ENCODE data around the gene PHF21A. TPM values are rescaled to one million over a fixed set of nuclear protein-coding genes. Genes with fewer than 3 reads are reported as not detected.

Gene PHF21A
- total RNA-seq, 4 donors from 2014 or later: 30.4 to 58.5 (median 49.4) TPM

DNA sequence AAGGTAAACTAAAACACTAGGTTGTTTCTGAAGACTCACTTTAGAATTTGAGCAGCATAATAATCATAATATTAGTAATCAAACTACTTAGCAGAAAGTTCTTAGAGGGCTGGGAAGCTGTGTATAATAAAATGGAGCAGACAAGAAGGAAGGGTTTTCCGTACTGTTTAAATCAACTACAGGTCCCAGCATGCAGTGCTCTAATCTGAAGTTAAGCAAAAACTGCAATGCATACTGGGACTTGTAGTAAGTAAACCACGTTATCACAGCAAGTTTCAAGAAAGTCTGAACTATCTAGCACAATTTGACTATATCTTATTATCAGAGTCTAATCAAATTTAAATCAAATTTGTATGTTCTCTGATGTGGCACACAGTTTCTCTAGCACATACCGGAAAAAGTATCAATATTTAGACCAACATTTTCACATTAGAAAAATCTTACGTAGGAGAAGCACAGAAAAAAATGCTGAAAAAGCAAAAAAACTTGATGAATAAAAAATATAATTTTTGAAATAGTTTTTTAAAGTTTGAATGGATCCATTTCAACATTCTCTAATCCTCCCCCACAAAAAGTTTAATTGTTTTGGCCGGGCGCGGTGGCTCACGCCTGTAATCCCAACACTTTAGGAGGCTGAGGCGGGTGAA lies 8.2 kb downstream of the PHF21A start:
- no peaks in the 10 kb centered on the region for H3K27me3 ChIP-seq
- TF ChIP-seq POLR2A (IDR thresholded peaks at IDR 0.05): no peak
- TF ChIP-seq, protein P1, sequence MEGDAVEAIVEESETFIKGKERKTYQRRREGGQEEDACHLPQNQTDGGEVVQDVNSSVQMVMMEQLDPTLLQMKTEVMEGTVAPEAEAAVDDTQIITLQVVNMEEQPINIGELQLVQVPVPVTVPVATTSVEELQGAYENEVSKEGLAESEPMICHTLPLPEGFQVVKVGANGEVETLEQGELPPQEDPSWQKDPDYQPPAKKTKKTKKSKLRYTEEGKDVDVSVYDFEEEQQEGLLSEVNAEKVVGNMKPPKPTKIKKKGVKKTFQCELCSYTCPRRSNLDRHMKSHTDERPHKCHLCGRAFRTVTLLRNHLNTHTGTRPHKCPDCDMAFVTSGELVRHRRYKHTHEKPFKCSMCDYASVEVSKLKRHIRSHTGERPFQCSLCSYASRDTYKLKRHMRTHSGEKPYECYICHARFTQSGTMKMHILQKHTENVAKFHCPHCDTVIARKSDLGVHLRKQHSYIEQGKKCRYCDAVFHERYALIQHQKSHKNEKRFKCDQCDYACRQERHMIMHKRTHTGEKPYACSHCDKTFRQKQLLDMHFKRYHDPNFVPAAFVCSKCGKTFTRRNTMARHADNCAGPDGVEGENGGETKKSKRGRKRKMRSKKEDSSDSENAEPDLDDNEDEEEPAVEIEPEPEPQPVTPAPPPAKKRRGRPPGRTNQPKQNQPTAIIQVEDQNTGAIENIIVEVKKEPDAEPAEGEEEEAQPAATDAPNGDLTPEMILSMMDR (IDR thresholded peaks at IDR 0.05): no peak
- TF ChIP-seq EP300 (IDR thresholded peaks at IDR 0.05): peak in 1 of 2 donors; percentile 28
- no peaks in the 10 kb centered on the region for H3K36me3 ChIP-seq
- WGBS, 2 donors: 61 to 70% methylated on average over 9 of the region's 9 CpGs
- no peak overlapping the region for H3K4me3 ChIP-seq
- no peaks in the 10 kb centered on the region for H3K9me3 ChIP-seq
- H3K27ac ChIP-seq: no peak overlapping the region
- H3K4me1 ChIP-seq: peaks cover 0 to 77% (median 23%) of the 10 kb centered on the region in 4 donors
- DNase-seq (ENCODE audit: low spot score in 2 of 2): peak in 1 of 2 donors; percentile 43

GRCh38 chr11:46108751-46109150 lies 12.5 kb downstream of the PHF21A start:
- Histone ChIP-seq H3K27ac (no peak overlapping the region), H3K36me3 (no peaks in the 10 kb centered on the region), H3K27me3 (no peaks in the 10 kb centered on the region), H3K9me3 (no peaks in the 10 kb centered on the region), H3K4me1 (peaks cover 0 to 74% (median 20%) of the 10 kb centered on the region in 4 donors), H3K4me3 (no peak overlapping the region)
- WGBS, 2 donors: 70 to 71% methylated on average over 2 of the region's 2 CpGs
- TF ChIP-seq, protein P1 (IDR thresholded peaks at IDR 0.05): no peak
- TF ChIP-seq EP300 (IDR thresholded peaks at IDR 0.05) (no peak), POLR2A (IDR thresholded peaks at IDR 0.05) (no peak)
- no peak for DNase-seq (ENCODE audit: low spot score in 2 of 2)

GRCh38 chr11:46107780-46108179 lies 13.5 kb downstream of the PHF21A start:
- Histone ChIP-seq H3K27me3 (no peaks in the 10 kb centered on the region), H3K36me3 (no peaks in the 10 kb centered on the region), H3K4me1 (peaks cover 0 to 72% (median 17%) of the 10 kb centered on the region in 4 donors), H3K27ac (no peak overlapping the region), H3K4me3 (no peak overlapping the region), H3K9me3 (no peaks in the 10 kb centered on the region)
- TF ChIP-seq POLR2A (IDR thresholded peaks at IDR 0.05) (no peak), EP300 (IDR thresholded peaks at IDR 0.05) (no peak)
- TF ChIP-seq, protein P1 (IDR thresholded peaks at IDR 0.05): no peak
- no peak for DNase-seq (ENCODE audit: low spot score in 2 of 2)
- 76 to 83% methylated on average over 2 of the region's 2 CpGs for WGBS, 2 donors

GRCh38 chr11:46107408-46107718 lies 13.9 kb downstream of the PHF21A start:
- Histone ChIP-seq H3K9me3 (no peaks in the 10 kb centered on the region), H3K27me3 (no peaks in the 10 kb centered on the region), H3K4me3 (no peak overlapping the region), H3K36me3 (no peaks in the 10 kb centered on the region), H3K27ac (no peak overlapping the region), H3K4me1 (peaks cover 0 to 72% (median 15%) of the 10 kb centered on the region in 4 donors)
- no peak for DNase-seq (ENCODE audit: low spot score in 2 of 2)
- TF ChIP-seq EP300 (IDR thresholded peaks at IDR 0.05): no peak
- no peak for TF ChIP-seq POLR2A (IDR thresholded peaks at IDR 0.05)
- TF ChIP-seq, protein P1 (IDR thresholded peaks at IDR 0.05): no peak
- 71 to 82% methylated on average over 4 of the region's 4 CpGs for WGBS, 2 donors

GRCh38 chr11:46106530-46107407 lies 14.5 kb downstream of the PHF21A start:
- H3K4me1 ChIP-seq: peaks cover 0 to 72% (median 14%) of the 10 kb centered on the region in 4 donors
- WGBS, 2 donors: 38 to 47% methylated on average over 5 of the region's 5 CpGs

More at GRCh38 chr11:46106530-46107407, 14.5 kb downstream of the PHF21A start:
- no peak overlapping the region for H3K4me3 ChIP-seq
- H3K9me3 ChIP-seq: no peaks in the 10 kb centered on the region
- no peak overlapping the region for H3K27ac ChIP-seq
- H3K36me3 ChIP-seq: no peaks in the 10 kb centered on the region
- no peak for DNase-seq (ENCODE audit: low spot score in 2 of 2)
- TF ChIP-seq, protein P1 (IDR thresholded peaks at IDR 0.05): no peak
- TF ChIP-seq POLR2A (IDR thresholded peaks at IDR 0.05): no peak
- no peaks in the 10 kb centered on the region for H3K27me3 ChIP-seq
